GM21737 (cell line): Measurements from ENCODE around the gene CHRDL1.

Source experiments
- ATAC-seq: cut with Tn5 transposase; IDR thresholded peaks from one replicate; pipeline ENCODE4 v1.9.1; 2021; ENCODE audit warnings: mild to moderate bottlenecking, moderate library complexity; ENCODE audit not compliant: unreplicated experiment

The CHRDL1 gene

GRCh38 chrX:110745288-110745687 is 50.3 kb downstream of the CHRDL1 start:
- no peak for ATAC-seq

- ATAC-seq: no peak
Observed at GRCh38 chrX:110743679-110744340, 51.8 kb downstream of the CHRDL1 start.

GRCh38 chrX:110741213-110741796 is 54.3 kb downstream of the CHRDL1 start:
- no peak for ATAC-seq

GRCh38 chrX:110734894-110735541 is 60.6 kb downstream of the CHRDL1 start:
- no peak for ATAC-seq

- ATAC-seq: no peak
Observed at GRCh38 chrX:110734271-110734670, 61.3 kb downstream of the CHRDL1 start.

- ATAC-seq: no peak
Observed at GRCh38 chrX:110733166-110733565, 62.5 kb downstream of the CHRDL1 start.

- no peak for ATAC-seq
Observed at GRCh38 chrX:110732266-110732665, 63.4 kb downstream of the CHRDL1 start.

- ATAC-seq: no peak
Observed at GRCh38 chrX:110723844-110724243, 71.8 kb downstream of the CHRDL1 start.

GRCh38 chrX:110722135-110722534 is 73.5 kb downstream of the CHRDL1 start:
- ATAC-seq: no peak

- ATAC-seq: no peak
Observed at GRCh38 chrX:110713666-110714065, 82.0 kb downstream of the CHRDL1 start.

GRCh38 chrX:110706446-110706845 is 89.2 kb downstream of the CHRDL1 start:
- ATAC-seq: no peak

- no peak for ATAC-seq
Observed at GRCh38 chrX:110703641-110704040, 92.0 kb downstream of the CHRDL1 start.

GRCh38 chrX:110699109-110699508 is 96.5 kb downstream of the CHRDL1 start:
- no peak for ATAC-seq

GRCh38 chrX:110698696-110699095 is 96.9 kb downstream of the CHRDL1 start:
- peak; percentile 81 for ATAC-seq

- ATAC-seq: no peak
Observed at GRCh38 chrX:110692866-110693265, 102.8 kb downstream of the CHRDL1 start.

- no peak for ATAC-seq
Observed at GRCh38 chrX:110691446-110691845, 104.2 kb downstream of the CHRDL1 start.

GRCh38 chrX:110684653-110685052 is 111.0 kb downstream of the CHRDL1 start:
- ATAC-seq: no peak

- no peak for ATAC-seq
Observed at GRCh38 chrX:110683925-110684324, 111.7 kb downstream of the CHRDL1 start.

GRCh38 chrX:110678591-110678990 is 117.0 kb downstream of the CHRDL1 start:
- no peak for ATAC-seq

GRCh38 chrX:110675886-110676285 is 119.7 kb downstream of the CHRDL1 start:
- ATAC-seq: no peak

GRCh38 chrX:110671068-110671803 is 124.4 kb downstream of the CHRDL1 start:
- peak; percentile 91 for ATAC-seq

GRCh38 chrX:110669572-110669971 is 126.0 kb downstream of the CHRDL1 start:
- ATAC-seq: no peak
